Fibroblast of lung (primary cell): ENCODE data around the gene TGM2. TPM values are rescaled to one million over a fixed set of nuclear protein-coding genes. Genes with fewer than 3 reads are reported as not detected.

Source experiments
- DNase-seq, 2 donors: peaks; one replicate each; pipeline versions ENCODE4 v3.0.0 to v3.0.0-alpha.2; 2010; ENCODE audit warnings: low read depth in 2 of 2
- H2AFZ ChIP-seq: 2 replicates; pipeline ENCODE4 v1.5.1; 2012; ENCODE audit warnings: low read length, control low read depth, inconsistent platforms
- H3K27ac ChIP-seq: 2 replicates; pipeline ENCODE4 v1.5.1; 2011; ENCODE audit warnings: low read length, control low read depth; ENCODE audit not compliant: insufficient read depth
- H3K27me3 ChIP-seq: 2 replicates; pipeline ENCODE4 v1.5.1; 2011; ENCODE audit warnings: mild to moderate bottlenecking, low read length; ENCODE audit not compliant: control insufficient read depth, insufficient read depth
- H3K36me3 ChIP-seq: 2 replicates; pipeline ENCODE4 v1.5.1; 2011; ENCODE audit warnings: low read length; ENCODE audit not compliant: control insufficient read depth, insufficient read depth
- H3K4me1 ChIP-seq: 2 replicates; pipeline ENCODE4 v1.5.1; 2011; ENCODE audit warnings: low read length; ENCODE audit not compliant: control insufficient read depth, insufficient read depth; ENCODE audit errors: extremely low read depth
- H3K4me2 ChIP-seq: 2 replicates; pipeline ENCODE4 v1.5.1; 2011; ENCODE audit warnings: low read length, control low read depth; ENCODE audit not compliant: insufficient read depth; ENCODE audit errors: extremely low read depth
- H3K4me3 ChIP-seq, 4 experiments: fragments of 200-600 bp in 1 of 4; sonication (generic) in 1 of 4; replicated peaks in 1 of 4; 2 replicates each; pipeline ENCODE4 v1.5.1; 2011 to 2016; ENCODE audit warnings: low read length in 4 of 4, low read depth in 3 of 4, mild to moderate bottlenecking in 3 of 4, control low read depth in 2 of 4, inconsistent platforms in 1 of 4, mixed read lengths in 1 of 4; ENCODE audit not compliant: insufficient read depth in 1 of 4; ENCODE audit errors: control extremely low read depth in 1 of 4
- H3K79me2 ChIP-seq: 2 replicates; pipeline ENCODE4 v1.5.1; 2012; ENCODE audit warnings: mild to moderate bottlenecking, low read length, inconsistent platforms; ENCODE audit not compliant: control insufficient read depth, insufficient read depth
- H3K9ac ChIP-seq: 2 replicates; pipeline ENCODE4 v1.5.1; 2011; ENCODE audit warnings: mild to moderate bottlenecking, low read length, control low read depth; ENCODE audit not compliant: insufficient read depth
- H3K9me3 ChIP-seq: 2 replicates; pipeline ENCODE4 v1.5.1; 2012; ENCODE audit warnings: low read depth, low read length; ENCODE audit not compliant: control insufficient read depth, insufficient read depth
- H4K20me1 ChIP-seq: 2 replicates; pipeline ENCODE4 v1.5.1; 2011; ENCODE audit warnings: low read length; ENCODE audit not compliant: control insufficient read depth, insufficient read depth; ENCODE audit errors: extremely low read depth
- EZH2 ChIP-seq: IDR thresholded peaks from 2 replicates; pipeline ENCODE4 v1.5.1; 2012; ENCODE audit warnings: low read length, control low read depth, mild to moderate bottlenecking; ENCODE audit errors: missing control alignments
- polyA plus RNA-seq, 2 donors: library from polyadenylated mRNA; depleted of rRNA in 1 of 2; stranded (reverse) in 1 of 2; unstranded in 1 of 2; fragments of >200 nt; gene quantifications; 2 replicates each; pipeline ENCODE4 v1.2.1, GENCODE V29; 2011 to 2012; ENCODE audit warnings: missing spikeins in 1 of 2
- total RNA-seq: library from RNA; depleted of rRNA; stranded (reverse); fragments of >200 nt; gene quantifications from 2 replicates; pipeline ENCODE4 v1.2.1, GENCODE V29; 2014
- TF ChIP-seq, protein P1 (sequence below), 2 donors: IDR thresholded peaks in 1 of 2; conservative IDR thresholded peaks in 1 of 2; 1 replicate in 1 of 2; 2 replicates in 1 of 2; pipeline ENCODE4 v1.5.1; 2011 to 2012; ENCODE audit warnings: low read length in 2 of 2, control low read depth in 1 of 2, inconsistent platforms in 1 of 2, low read depth in 1 of 2, mild to moderate bottlenecking in 1 of 2

TGM2 gene
- total and polyA plus RNA-seq, 2 donors (not counting 1 experiment from before 2014, with no cell fraction given): 103 to 238 TPM

DNA sequence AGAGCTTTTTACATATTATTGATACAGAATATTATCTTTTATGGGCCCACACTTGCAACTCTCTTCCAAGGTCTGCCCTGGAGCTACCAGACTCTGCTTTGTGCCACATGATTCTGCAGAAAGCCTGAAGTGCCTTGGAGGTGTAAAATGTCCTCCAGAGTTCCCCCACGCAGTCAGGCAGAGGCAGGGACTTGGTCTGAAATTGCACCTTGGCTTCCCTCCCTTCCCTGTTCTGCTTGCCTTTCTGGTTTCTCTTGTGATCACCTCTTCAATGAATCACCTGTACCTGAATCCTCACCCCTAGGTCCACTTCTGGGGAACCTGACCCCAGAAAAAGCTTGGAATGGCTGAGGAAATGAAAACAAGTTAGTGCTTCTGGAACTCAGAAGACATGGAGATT lies 43.0 kb upstream of the TGM2 start:
- H3K36me3 ChIP-seq: no peaks in the 10 kb centered on the region
- H3K4me3 ChIP-seq: no peak overlapping the region
- no peak overlapping the region for H3K4me2 ChIP-seq
- no peaks in the 10 kb centered on the region for H4K20me1 ChIP-seq
- no peak for TF ChIP-seq EZH2
- TF ChIP-seq, protein P1, sequence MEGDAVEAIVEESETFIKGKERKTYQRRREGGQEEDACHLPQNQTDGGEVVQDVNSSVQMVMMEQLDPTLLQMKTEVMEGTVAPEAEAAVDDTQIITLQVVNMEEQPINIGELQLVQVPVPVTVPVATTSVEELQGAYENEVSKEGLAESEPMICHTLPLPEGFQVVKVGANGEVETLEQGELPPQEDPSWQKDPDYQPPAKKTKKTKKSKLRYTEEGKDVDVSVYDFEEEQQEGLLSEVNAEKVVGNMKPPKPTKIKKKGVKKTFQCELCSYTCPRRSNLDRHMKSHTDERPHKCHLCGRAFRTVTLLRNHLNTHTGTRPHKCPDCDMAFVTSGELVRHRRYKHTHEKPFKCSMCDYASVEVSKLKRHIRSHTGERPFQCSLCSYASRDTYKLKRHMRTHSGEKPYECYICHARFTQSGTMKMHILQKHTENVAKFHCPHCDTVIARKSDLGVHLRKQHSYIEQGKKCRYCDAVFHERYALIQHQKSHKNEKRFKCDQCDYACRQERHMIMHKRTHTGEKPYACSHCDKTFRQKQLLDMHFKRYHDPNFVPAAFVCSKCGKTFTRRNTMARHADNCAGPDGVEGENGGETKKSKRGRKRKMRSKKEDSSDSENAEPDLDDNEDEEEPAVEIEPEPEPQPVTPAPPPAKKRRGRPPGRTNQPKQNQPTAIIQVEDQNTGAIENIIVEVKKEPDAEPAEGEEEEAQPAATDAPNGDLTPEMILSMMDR (conservative IDR thresholded peaks at IDR 0.05 in 1 of 2, IDR thresholded peaks at IDR 0.05 in 1 of 2; ENCODE audit: low read depth in 1 of 2, low read length in 2 of 2): no peak
- peaks cover 6% of the 10 kb centered on the region for H3K4me1 ChIP-seq
- no peak overlapping the region for H3K27ac ChIP-seq
- H3K9me3 ChIP-seq: no peaks in the 10 kb centered on the region
- H2AFZ ChIP-seq: no peak overlapping the region
- H3K27me3 ChIP-seq: no peaks in the 10 kb centered on the region
- H3K79me2 ChIP-seq: no peaks in the 10 kb centered on the region
- DNase-seq: no peak
- H3K9ac ChIP-seq: no peak overlapping the region

DNA sequence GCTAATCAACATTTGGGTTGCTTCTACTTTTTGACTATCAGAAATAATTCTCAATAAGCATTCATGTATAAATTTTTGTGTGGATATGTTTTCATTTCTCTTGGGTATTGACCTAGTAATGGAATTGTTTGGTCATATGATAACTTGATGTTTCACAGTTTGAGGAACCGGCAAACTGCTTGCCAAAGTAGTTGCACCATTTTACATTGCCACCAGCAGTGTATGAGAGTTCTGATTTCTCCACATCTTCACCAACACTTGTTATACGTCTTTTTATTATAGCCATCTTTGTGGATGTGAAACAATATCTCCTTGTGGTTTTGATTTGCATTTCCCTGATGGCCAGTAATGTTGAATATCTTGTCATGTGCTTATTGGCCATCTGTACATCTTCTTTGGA lies 42.6 kb upstream of the TGM2 start:
- Histone ChIP-seq H3K4me2 (no peak overlapping the region), H3K4me1 (peaks cover 6% of the 10 kb centered on the region), H3K9ac (no peak overlapping the region), H2AFZ (no peak overlapping the region), H3K27me3 (no peaks in the 10 kb centered on the region), H3K27ac (no peak overlapping the region), H4K20me1 (no peaks in the 10 kb centered on the region), H3K9me3 (no peaks in the 10 kb centered on the region), H3K79me2 (no peaks in the 10 kb centered on the region), H3K4me3 (no peak overlapping the region), H3K36me3 (no peaks in the 10 kb centered on the region)
- TF ChIP-seq EZH2: no peak
- TF ChIP-seq, protein P1 (conservative IDR thresholded peaks at IDR 0.05 in 1 of 2, IDR thresholded peaks at IDR 0.05 in 1 of 2; ENCODE audit: low read depth in 1 of 2, low read length in 2 of 2): no peak
- DNase-seq: no peak

DNA sequence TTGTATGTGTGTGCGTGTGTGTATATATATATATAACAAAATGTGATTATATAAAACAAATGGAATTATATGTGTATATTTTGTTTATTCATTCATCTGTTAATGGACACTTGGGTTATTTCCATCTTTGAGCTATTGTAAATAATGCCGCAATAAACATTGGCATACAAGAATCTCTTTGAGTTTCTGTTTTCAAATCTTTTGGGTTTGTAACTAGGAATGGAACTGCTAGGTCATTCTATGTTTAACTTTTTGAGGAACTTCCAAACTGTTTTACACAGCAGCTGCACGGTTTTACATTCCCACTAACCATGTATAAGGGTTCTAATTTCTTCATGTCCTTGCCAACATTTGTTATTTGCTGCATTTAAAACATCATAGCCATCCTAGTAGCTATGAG lies 39.9 kb upstream of the TGM2 start:
- no peak overlapping the region for H3K27ac ChIP-seq
- no peak overlapping the region for H3K4me3 ChIP-seq
- no peak overlapping the region for H2AFZ ChIP-seq
- peaks cover 9% of the 10 kb centered on the region for H3K4me1 ChIP-seq
- no peaks in the 10 kb centered on the region for H4K20me1 ChIP-seq
- DNase-seq: peak in 1 of 2 donors; percentile 68
- TF ChIP-seq, protein P1 (conservative IDR thresholded peaks at IDR 0.05 in 1 of 2, IDR thresholded peaks at IDR 0.05 in 1 of 2; ENCODE audit: low read depth in 1 of 2, low read length in 2 of 2): no peak
- TF ChIP-seq EZH2: no peak
- H3K36me3 ChIP-seq: no peaks in the 10 kb centered on the region
- H3K4me2 ChIP-seq: no peak overlapping the region
- H3K27me3 ChIP-seq: no peaks in the 10 kb centered on the region
- no peaks in the 10 kb centered on the region for H3K79me2 ChIP-seq
- no peak overlapping the region for H3K9ac ChIP-seq
- no peaks in the 10 kb centered on the region for H3K9me3 ChIP-seq
